PC-3 (cell line): ENCODE data around the gene COL19A1. TPM values are rescaled to one million over a fixed set of nuclear protein-coding genes. Genes with fewer than 3 reads are reported as not detected.

ENCODE experiments used
- ATAC-seq: fragments of 200-7000 bp; cut with Tn5 transposase; 2 replicates; pipeline ENCODE4 v1.9.1; 2020; ENCODE audit warnings: mild to moderate bottlenecking, moderate library complexity
- BruUV-seq: library from RNA; stranded (reverse); fragments of 400-500 nt; replicated peaks from 2 replicates; lab custom pipeline; 2021; lab: Mats Ljungman, UMichigan
- CTCF ChIA-PET: fragments of 300-600 bp; sonication (Branson Sonifier 250); formaldehyde crosslinking; loops from one replicate; lab custom pipeline; 2022; ENCODE audit warnings: antibody characterized with exemption; lab: Charles Lee
- POLR2A ChIA-PET: fragments of 300-600 bp; sonication (Branson Sonifier 250); formaldehyde crosslinking; loops from one replicate; lab custom pipeline; 2022; ENCODE audit warnings: antibody characterized with exemption; ENCODE audit not compliant: unreplicated experiment; lab: Charles Lee
- DNase-seq: peaks from one replicate; pipeline ENCODE4 v3.0.0-alpha.2; 2015
- H2AFZ ChIP-seq: fragments of 300-600 bp; sonication (generic); 2 replicates; pipeline ENCODE4 v1.6.0; 2016; ENCODE audit warnings: antibody characterized with exemption, low read length
- H3F3A ChIP-seq: fragments of 300-600 bp; sonication (generic); one replicate; pipeline ENCODE4 v1.6.0; 2017; ENCODE audit warnings: antibody characterized with exemption, low read length, control low read depth, mild to moderate bottlenecking; ENCODE audit not compliant: unreplicated experiment
- H3K27ac ChIP-seq: fragments of 300-600 bp; sonication (generic); 2 replicates; pipeline ENCODE4 v1.5.1; 2016; ENCODE audit warnings: mild to moderate bottlenecking, low read length
- H3K27me3 ChIP-seq: fragments of 300-600 bp; sonication (generic); 2 replicates; pipeline ENCODE4 v1.6.1; 2016; ENCODE audit warnings: low read length, mixed read lengths
- H3K36me3 ChIP-seq: fragments of 300-600 bp; sonication (generic); 2 replicates; pipeline ENCODE4 v1.6.1; 2016; ENCODE audit warnings: low read depth, mixed run types, low read length, mixed read lengths
- H3K4me1 ChIP-seq: fragments of 300-600 bp; sonication (generic); 2 replicates; pipeline ENCODE4 v1.5.1; 2016; ENCODE audit warnings: low read length; ENCODE audit not compliant: insufficient read depth
- H3K4me2 ChIP-seq: fragments of 300-600 bp; sonication (generic); 2 replicates; pipeline ENCODE4 v1.6.0; 2016; ENCODE audit warnings: low read length
- H3K4me3 ChIP-seq: fragments of 300-600 bp; sonication (generic); 2 replicates; pipeline ENCODE4 v1.5.1; 2016; ENCODE audit warnings: mild to moderate bottlenecking, low read length, mixed read lengths
- H3K79me2 ChIP-seq: fragments of 300-600 bp; sonication (generic); 2 replicates; pipeline ENCODE4 v1.6.1; 2017; ENCODE audit warnings: low read length, mixed read lengths
- H3K9ac ChIP-seq: fragments of 300-600 bp; sonication (generic); 2 replicates; pipeline ENCODE4 v1.6.0; 2016; ENCODE audit warnings: mild to moderate bottlenecking, low read length
- H3K9me2 ChIP-seq: fragments of 300-600 bp; sonication (generic); replicated peaks from 2 replicates; pipeline ENCODE4 v1.6.1; 2016; ENCODE audit warnings: mixed run types, low read length, mixed read lengths
- H3K9me3 ChIP-seq: fragments of 300-600 bp; sonication (generic); 2 replicates; pipeline ENCODE4 v1.6.1; 2016; ENCODE audit warnings: low read length, mixed read lengths
- H4K20me1 ChIP-seq: fragments of 300-600 bp; sonication (generic); 2 replicates; pipeline ENCODE4 v1.6.1; 2016; ENCODE audit warnings: low read length, mixed read lengths
- CTCF ChIP-seq: fragments of 300-600 bp; sonication (generic); conservative IDR thresholded peaks from 2 replicates; pipeline ENCODE4 v1.5.1; 2017; ENCODE audit warnings: antibody characterized with exemption, low read depth, mild to moderate bottlenecking, low read length
- EZH2 ChIP-seq: fragments of 300-600 bp; sonication (generic); IDR thresholded peaks from one replicate; pipeline ENCODE4 v1.6.1; 2017; ENCODE audit warnings: antibody characterized with exemption, mild to moderate bottlenecking, low read length; ENCODE audit not compliant: unreplicated experiment
- EZH2phosphoT487 ChIP-seq: fragments of 300-600 bp; sonication (generic); IDR thresholded peaks from 2 replicates; pipeline ENCODE4 v1.6.1; 2018; ENCODE audit warnings: mild to moderate bottlenecking, antibody characterized with exemption, low read length, borderline replicate concordance
- intact Hi-C: fragments of 100-400 bp; cut with micrococcal nuclease; formaldehyde crosslinking; loops from 2 replicates; pipeline ENCODE4 v1.9.0; 2023
- total RNA-seq: library from RNA; depleted of rRNA; stranded (reverse); fragments of >200 nt; gene quantifications from 2 replicates; pipeline ENCODE4 v1.2.3, GENCODE V29; 2014

COL19A1 gene
- total RNA-seq, 1 experiment from 2014 or later = not detected

GRCh38 chr6:70124443-70124842 lies 258.1 kb downstream of the COL19A1 start:
- Histone ChIP-seq H3K9me2 (no peaks in the 10 kb centered on the region), H4K20me1 (no peaks in the 10 kb centered on the region)
- CTCF ChIA-PET = no interaction called here

DNA sequence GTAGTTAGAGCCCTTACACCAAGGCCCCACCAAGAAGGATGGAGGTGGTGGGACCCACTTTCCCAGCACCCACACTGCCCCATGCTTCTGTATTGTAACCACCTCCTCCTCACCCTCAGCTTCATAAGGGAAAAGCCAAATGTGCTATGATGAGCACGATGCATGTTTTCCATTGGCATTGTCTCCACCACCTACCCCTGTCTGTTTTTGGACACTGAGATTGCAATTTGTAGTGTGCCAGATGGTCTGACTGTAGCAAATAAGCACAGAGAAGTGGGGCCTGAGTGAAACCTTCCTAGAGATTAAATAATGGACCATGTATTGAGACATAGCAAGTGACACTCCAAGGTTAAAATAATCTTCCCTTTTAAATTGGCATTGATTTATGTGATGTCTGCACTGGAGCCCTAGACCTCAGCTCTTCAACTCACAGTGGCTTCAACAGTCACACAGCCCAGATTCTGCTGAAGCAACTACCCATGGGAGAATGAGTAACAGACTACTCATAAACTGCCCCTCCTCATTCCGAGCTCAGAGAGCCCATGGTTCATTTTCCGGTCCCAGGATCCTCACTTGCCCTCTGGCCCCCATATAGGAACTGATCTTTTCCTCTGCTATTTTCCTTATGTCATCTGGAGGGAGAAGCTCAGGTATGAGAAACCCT lies 258.7 kb downstream of the COL19A1 start:
- Histone ChIP-seq H2AFZ (no peak overlapping the region), H3K9me2 (no peaks in the 10 kb centered on the region), H3F3A (no peaks in the 10 kb centered on the region), H3K4me1 (0 out of 2 replicates have a peak, but pooled peaks cover 4% of the 10 kb centered on the region), H3K9me3 (no peaks in the 10 kb centered on the region), H3K4me3 (no peak overlapping the region), H3K4me2 (no peak overlapping the region; the same call in 1 of the 2 replicates), H3K79me2 (no peaks in the 10 kb centered on the region), H3K27ac (no peak overlapping the region), H3K27me3 (no peaks in the 10 kb centered on the region), H3K9ac (no peak overlapping the region), H3K36me3 (no peaks in the 10 kb centered on the region), H4K20me1 (no peaks in the 10 kb centered on the region)
- ChIA-PET POLR2A (no interaction called here), CTCF (no interaction called here)
- no TSS peak for BruUV-seq
- ATAC-seq = peak; percentile 56
- intact Hi-C loops = no loop called here
- peak; percentile 50 for DNase-seq
- TF ChIP-seq EZH2 = no peak
- TF ChIP-seq CTCF = no peak
- no peak for TF ChIP-seq EZH2phosphoT487

More at GRCh38 chr6:70124443-70124842, 258.1 kb downstream of the COL19A1 start:
- Histone ChIP-seq H2AFZ (no peak overlapping the region), H3F3A (no peaks in the 10 kb centered on the region), H3K27me3 (no peaks in the 10 kb centered on the region), H3K9ac (no peak overlapping the region), H3K4me3 (no peak overlapping the region), H3K4me2 (no peak overlapping the region), H3K36me3 (no peaks in the 10 kb centered on the region), H3K9me3 (no peaks in the 10 kb centered on the region), H3K27ac (no peak overlapping the region), H3K79me2 (no peaks in the 10 kb centered on the region), H3K4me1 (0 out of 2 replicates have a peak, but pooled peaks cover 4% of the 10 kb centered on the region)
- intact Hi-C loops = no loop called here
- TF ChIP-seq CTCF (no peak), EZH2phosphoT487 (no peak), EZH2 (no peak)
- BruUV-seq = no TSS peak
- DNase-seq (no peak), ATAC-seq (no peak)
- POLR2A ChIA-PET = no interaction called here

DNA sequence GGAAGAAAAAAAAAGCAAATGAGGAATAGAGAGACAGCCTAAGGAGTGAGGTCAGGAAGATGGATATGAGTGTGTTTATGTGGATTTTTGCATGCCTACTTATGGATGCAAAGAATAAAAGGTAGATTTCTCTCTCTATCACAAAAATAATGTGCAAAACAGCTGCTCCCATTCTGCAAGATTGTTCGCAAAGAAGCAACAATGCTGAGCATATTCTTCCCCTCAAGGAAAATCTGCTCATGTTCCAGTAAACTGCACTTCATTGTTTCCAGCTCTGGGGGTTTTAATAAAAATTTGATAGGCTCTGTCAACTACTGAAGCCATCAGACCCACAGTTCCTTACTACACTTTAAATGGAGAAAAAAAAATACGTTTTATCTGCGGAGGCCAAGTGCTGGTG lies 259.2 kb downstream of the COL19A1 start:
- H3K4me3 ChIP-seq = no peak overlapping the region
- DNase-seq = no peak
- POLR2A ChIA-PET = no interaction called here
- no peaks in the 10 kb centered on the region for H3K9me2 ChIP-seq
- no peak overlapping the region for H3K27ac ChIP-seq
- H3K9me3 ChIP-seq = no peaks in the 10 kb centered on the region
- 0 out of 2 replicates have a peak, but pooled peaks cover 4% of the 10 kb centered on the region for H3K4me1 ChIP-seq
- intact Hi-C loops = no loop called here
- no peak for ATAC-seq
- no peaks in the 10 kb centered on the region for H3K79me2 ChIP-seq
- no peak for TF ChIP-seq EZH2
- TF ChIP-seq EZH2phosphoT487 = no peak
- TF ChIP-seq CTCF = no peak
- no peak overlapping the region for H2AFZ ChIP-seq
- H3K4me2 ChIP-seq = no peak overlapping the region; the same call in 1 of the 2 replicates
- CTCF ChIA-PET = no interaction called here
- BruUV-seq = no TSS peak
- H4K20me1 ChIP-seq = no peaks in the 10 kb centered on the region
- no peaks in the 10 kb centered on the region for H3K36me3 ChIP-seq
- no peak overlapping the region for H3K9ac ChIP-seq
- H3K27me3 ChIP-seq = no peaks in the 10 kb centered on the region
- no peaks in the 10 kb centered on the region for H3F3A ChIP-seq
